Measurements from ENCODE around the gene SPINK1. TPM values are rescaled to one million over a fixed set of nuclear protein-coding genes. Genes with fewer than 3 reads are reported as not detected.
"Not testable (repeated sequence)": the region's sequence is repeated elsewhere in the genome, so short reads cannot be mapped to it uniquely, and the experiment has no call there.

The SPINK1 gene
- total and polyA plus RNA-seq, 2 donors from 2014 or later = 2.2 to 234 TPM

DNA sequence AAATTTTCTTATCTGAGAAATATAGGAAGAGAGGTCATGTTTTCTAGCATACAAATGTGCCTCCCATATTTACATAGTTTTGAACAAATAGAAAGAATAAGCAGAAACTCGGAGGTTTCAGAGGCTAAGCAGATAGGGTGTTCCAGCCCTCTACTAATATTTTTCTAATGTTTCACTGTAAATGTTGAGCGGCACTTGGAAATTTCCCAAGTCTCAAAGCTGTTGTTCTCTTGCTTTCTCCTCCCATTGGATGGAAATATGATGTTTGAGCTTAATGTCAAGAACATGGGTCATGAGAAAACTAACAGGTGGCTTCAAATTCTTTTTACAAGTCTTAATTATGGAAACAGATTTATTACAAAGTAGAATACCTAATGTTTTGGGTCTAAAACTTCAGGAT, 5.1 kb downstream of the SPINK1 start:
- no peak for TF ChIP-seq CTCF (IDR thresholded peaks at IDR 0.05; ENCODE audit: borderline replicate concordance, extremely low read depth, insufficient read depth)
- no peak overlapping the region for H3K4me3 ChIP-seq (ENCODE audit: low read length in 3 of 3)
- no peaks in the 10 kb centered on the region for H3K4me1 ChIP-seq (ENCODE audit: control insufficient read depth in 2 of 3, insufficient read depth in 2 of 3, low read depth in 1 of 3, low read length in 3 of 3)
- DNase-seq (no peak), FAIRE-seq (no peak)
- no peak overlapping the region for H3K27ac ChIP-seq (ENCODE audit: low read depth in 2 of 2, low read length in 2 of 2)
- no peak overlapping the region for H3K9ac ChIP-seq (ENCODE audit: low read length in 3 of 3)
- no peaks in the 10 kb centered on the region for H3K9me3 ChIP-seq (ENCODE audit: control insufficient read depth in 2 of 3, insufficient read depth in 1 of 3, low read length in 3 of 3)
- no peaks in the 10 kb centered on the region for H3K36me3 ChIP-seq (ENCODE audit: control insufficient read depth in 2 of 3, insufficient read depth in 3 of 3, low read length in 3 of 3)
- intact Hi-C loops (cut with DNase I) = no loop called here
- no peaks in the 10 kb centered on the region for H3K27me3 ChIP-seq (ENCODE audit: control insufficient read depth, insufficient read depth, low read length)

- H3K9me3 ChIP-seq (ENCODE audit: control insufficient read depth in 2 of 3, insufficient read depth in 1 of 3, low read length in 3 of 3) = no peaks in the 10 kb centered on the region
- no peak overlapping the region for H3K4me3 ChIP-seq (ENCODE audit: low read length in 3 of 3)
- H3K9ac ChIP-seq (ENCODE audit: low read length in 3 of 3) = no peak overlapping the region
- peak; percentile 89 for TF ChIP-seq CTCF (IDR thresholded peaks at IDR 0.05; ENCODE audit: borderline replicate concordance, extremely low read depth, insufficient read depth)
- no peak for FAIRE-seq
- H3K4me1 ChIP-seq (ENCODE audit: control insufficient read depth in 2 of 3, insufficient read depth in 2 of 3, low read depth in 1 of 3, low read length in 3 of 3) = no peaks in the 10 kb centered on the region
- no peaks in the 10 kb centered on the region for H3K36me3 ChIP-seq (ENCODE audit: control insufficient read depth in 2 of 3, insufficient read depth in 3 of 3, low read length in 3 of 3)
- intact Hi-C loops (cut with DNase I) = no loop called here
- no peak overlapping the region for H3K27ac ChIP-seq (ENCODE audit: low read depth in 2 of 2, low read length in 2 of 2)
- H3K27me3 ChIP-seq (ENCODE audit: control insufficient read depth, insufficient read depth, low read length) = no peaks in the 10 kb centered on the region
- peak in 4 of 5 donors; percentile 36 to 81 (median 65) for DNase-seq
Observed at GRCh38 chr5:147822686-147823491, 8.6 kb downstream of the SPINK1 start.

DNA sequence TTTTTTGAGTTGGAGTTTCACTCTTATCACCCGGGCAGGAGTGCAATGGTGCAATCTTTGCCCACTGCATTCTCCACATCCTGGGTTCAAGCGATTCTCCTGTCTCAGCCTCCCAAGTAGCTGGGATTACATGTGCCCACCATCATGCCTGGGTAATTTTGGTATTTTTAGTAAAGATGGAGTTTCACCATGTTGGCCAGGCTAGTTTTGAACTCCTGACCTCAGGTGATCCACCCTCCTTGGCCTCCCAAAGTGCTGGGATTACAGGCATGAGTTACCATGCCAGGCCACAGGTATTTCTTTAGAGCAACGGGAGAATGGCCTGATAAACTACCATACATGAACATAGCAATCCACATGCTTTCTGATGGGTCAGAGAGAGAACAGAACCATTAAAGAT, 9.2 kb downstream of the SPINK1 start:
- not testable (repeated sequence) for H3K36me3 ChIP-seq (ENCODE audit: control insufficient read depth in 2 of 3, insufficient read depth in 3 of 3, low read length in 3 of 3); DNase-seq

GRCh38 chr5:147821766-147822165, 9.7 kb downstream of the SPINK1 start:
- no peak overlapping the region for H3K27ac ChIP-seq (ENCODE audit: low read depth in 2 of 2, low read length in 2 of 2)
- no peaks in the 10 kb centered on the region for H3K9me3 ChIP-seq (ENCODE audit: control insufficient read depth in 2 of 3, insufficient read depth in 1 of 3, low read length in 3 of 3)
- no peak overlapping the region for H3K9ac ChIP-seq (ENCODE audit: low read length in 3 of 3)
- intact Hi-C loops (cut with DNase I) = no loop called here
- H3K36me3 ChIP-seq (ENCODE audit: control insufficient read depth in 2 of 3, insufficient read depth in 3 of 3, low read length in 3 of 3) = no peaks in the 10 kb centered on the region
- no peaks in the 10 kb centered on the region for H3K27me3 ChIP-seq (ENCODE audit: control insufficient read depth, insufficient read depth, low read length)
- no peak overlapping the region for H3K4me3 ChIP-seq (ENCODE audit: low read length in 3 of 3)
- peak in 1 of 5 donors; percentile 19 for DNase-seq
- no peak for TF ChIP-seq CTCF (IDR thresholded peaks at IDR 0.05; ENCODE audit: borderline replicate concordance, extremely low read depth, insufficient read depth)
- H3K4me1 ChIP-seq (ENCODE audit: control insufficient read depth in 2 of 3, insufficient read depth in 2 of 3, low read depth in 1 of 3, low read length in 3 of 3) = no peaks in the 10 kb centered on the region
- no peak for FAIRE-seq

More for the DNA sequence above, 9.2 kb downstream of the SPINK1 start:
- H3K9me3 ChIP-seq (ENCODE audit: control insufficient read depth in 2 of 3, insufficient read depth in 1 of 3, low read length in 3 of 3); FAIRE-seq; H3K4me3 ChIP-seq (ENCODE audit: low read length in 3 of 3); H3K27ac ChIP-seq (ENCODE audit: low read depth in 2 of 2, low read length in 2 of 2); H3K9ac ChIP-seq (ENCODE audit: low read length in 3 of 3); H3K4me1 ChIP-seq (ENCODE audit: control insufficient read depth in 2 of 3, insufficient read depth in 2 of 3, low read depth in 1 of 3, low read length in 3 of 3); H3K27me3 ChIP-seq (ENCODE audit: control insufficient read depth, insufficient read depth, low read length); intact Hi-C loops (cut with DNase I): not testable (repeated sequence)

All from kidney (tissue), 14 donors.